Measurements from ENCODE around the gene SORCS3.

Gene SORCS3

DNA sequence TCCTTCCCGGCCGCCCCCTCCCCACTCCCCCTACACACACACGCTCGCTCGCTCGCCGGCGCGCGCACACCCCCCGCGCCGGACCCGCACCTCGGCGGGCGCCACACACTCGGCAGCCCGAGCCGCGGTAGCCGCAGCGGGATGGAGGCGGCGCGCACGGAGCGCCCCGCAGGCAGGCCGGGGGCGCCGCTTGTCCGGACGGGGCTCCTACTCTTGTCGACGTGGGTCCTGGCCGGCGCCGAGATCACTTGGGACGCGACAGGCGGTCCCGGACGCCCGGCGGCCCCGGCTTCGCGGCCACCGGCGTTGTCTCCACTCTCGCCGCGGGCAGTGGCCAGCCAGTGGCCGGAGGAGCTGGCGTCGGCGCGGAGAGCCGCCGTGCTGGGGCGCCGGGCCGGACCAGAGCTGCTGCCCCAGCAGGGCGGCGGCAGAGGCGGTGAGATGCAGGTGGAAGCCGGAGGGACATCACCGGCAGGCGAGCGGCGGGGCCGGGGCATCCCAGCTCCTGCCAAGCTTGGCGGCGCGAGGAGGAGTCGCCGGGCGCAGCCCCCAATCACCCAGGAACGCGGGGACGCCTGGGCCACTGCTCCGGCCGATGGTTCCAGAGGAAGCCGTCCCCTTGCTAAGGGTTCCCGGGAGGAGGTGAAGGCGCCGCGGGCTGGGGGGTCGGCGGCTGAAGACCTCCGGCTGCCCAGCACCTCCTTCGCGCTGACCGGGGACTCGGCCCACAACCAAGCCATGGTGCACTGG, at the start of gene SORCS3:
Gene SORCS3 (plus strand): TSS at position 104 of the 750 bp plus-strand sequence.
- no peak for DNase-seq
- H3K27ac Mint-ChIP-seq: peak within 1 kb of the TSS; percentile 74
- H3K9me3 Mint-ChIP-seq: peaks cover 0 to 3% of the 10 kb centered on the region in 2 donors
- H3K4me1 Mint-ChIP-seq: peaks cover 3 to 11% of the 10 kb centered on the region in 2 donors
- peaks cover 0 to 1% of the 10 kb centered on the region in 2 donors for H3K36me3 Mint-ChIP-seq
- H3K4me3 Mint-ChIP-seq: no peak within 1 kb of the TSS
- ATAC-seq (replicated peaks): no peak
- H3K27me3 Mint-ChIP-seq: peaks cover 65 to 74% of the 10 kb centered on the region in 2 donors

DNA sequence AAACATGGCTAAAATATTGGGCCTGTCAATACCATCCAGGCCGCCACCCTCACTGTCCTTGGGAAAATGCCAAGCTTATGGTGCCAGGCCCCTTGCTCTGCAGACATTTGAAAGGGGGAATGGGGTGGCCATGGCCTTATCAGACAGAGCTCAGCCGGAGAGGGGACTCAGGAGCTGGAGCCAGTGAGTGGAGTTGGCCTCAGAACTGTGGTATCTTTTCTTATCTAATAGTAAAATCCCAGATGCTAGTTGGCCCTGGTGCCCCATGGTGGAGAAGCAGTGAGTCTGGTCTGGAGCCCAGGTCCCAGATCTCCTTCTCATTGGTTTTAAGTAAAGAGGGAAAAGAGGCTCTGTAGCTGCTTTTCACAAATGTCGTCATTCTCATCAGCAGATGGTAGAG, 49.6 kb upstream of the SORCS3 start:
- H3K4me3 Mint-ChIP-seq: no peak overlapping the region
- no peaks in the 10 kb centered on the region for H3K36me3 Mint-ChIP-seq
- H3K9me3 Mint-ChIP-seq: no peaks in the 10 kb centered on the region
- ATAC-seq (replicated peaks) (no peak), DNase-seq (no peak)
- no peak overlapping the region for H3K27ac Mint-ChIP-seq
- H3K4me1 Mint-ChIP-seq: no peaks in the 10 kb centered on the region
- H3K27me3 Mint-ChIP-seq: peaks cover 14 to 25% of the 10 kb centered on the region in 2 donors

DNA sequence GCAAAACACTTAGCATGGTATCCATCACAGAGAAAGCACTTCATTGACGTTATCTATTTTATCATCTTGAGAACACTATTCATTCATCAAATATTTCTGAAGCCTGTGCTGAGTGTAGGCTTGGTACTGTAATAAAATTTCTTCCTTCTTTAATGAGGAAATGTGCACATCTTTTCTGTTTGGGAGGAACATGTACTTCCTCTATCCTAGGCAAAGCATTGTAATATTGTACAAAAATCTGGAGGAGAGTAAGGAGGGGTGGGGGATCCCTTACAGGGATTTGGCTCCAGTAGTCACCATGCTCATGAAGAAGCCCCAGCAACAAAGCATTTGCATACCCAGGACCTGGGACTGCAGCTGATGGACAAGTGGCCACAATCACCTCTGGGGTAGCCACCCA, 39.9 kb upstream of the SORCS3 start:
- Mint-ChIP-seq H3K36me3 (no peaks in the 10 kb centered on the region), H3K9me3 (no peaks in the 10 kb centered on the region), H3K4me1 (no peaks in the 10 kb centered on the region), H3K27ac (no peak overlapping the region), H3K4me3 (no peak overlapping the region), H3K27me3 (peaks cover 8 to 12% of the 10 kb centered on the region in 2 donors)
- ATAC-seq (replicated peaks): no peak
- no peak for DNase-seq

DNA sequence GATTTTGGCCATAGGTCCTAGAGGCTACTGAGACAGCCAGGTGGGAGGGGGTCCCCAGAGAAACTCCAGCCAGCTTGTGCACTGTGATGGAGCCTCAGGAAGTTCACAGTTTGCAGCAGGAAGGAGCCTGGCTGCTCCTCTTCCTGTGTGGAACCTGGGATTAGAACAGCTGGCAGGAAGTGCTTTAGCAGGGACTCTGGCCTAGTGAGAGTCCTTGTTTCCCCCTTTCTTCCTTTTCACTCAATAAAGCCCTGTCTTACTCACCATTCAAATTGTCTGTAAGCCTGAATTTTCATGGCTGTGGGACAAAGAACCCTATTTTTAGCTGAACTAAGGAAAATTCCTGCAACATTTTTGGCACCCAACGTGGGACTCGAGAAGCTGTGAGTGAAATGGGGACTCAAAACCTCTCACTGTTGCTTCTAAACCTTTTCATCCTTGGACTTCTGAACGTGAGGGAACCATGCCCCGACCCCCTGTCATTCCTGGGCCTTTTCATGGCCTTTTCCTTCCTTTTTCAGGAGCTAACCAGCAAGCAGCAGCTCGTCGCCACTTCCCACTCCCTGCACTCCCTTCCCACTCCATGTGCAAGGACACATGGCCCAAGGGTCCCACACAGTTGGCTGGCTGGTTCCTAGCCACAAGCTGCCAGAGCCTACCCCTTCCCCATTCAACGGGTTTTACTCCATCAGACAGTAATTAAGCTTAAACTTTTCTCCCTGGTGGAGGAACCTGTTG, 32.8 kb upstream of the SORCS3 start:
- no peak overlapping the region for H3K4me3 Mint-ChIP-seq
- no peak for DNase-seq
- H3K36me3 Mint-ChIP-seq: peaks cover 0 to 1% of the 10 kb centered on the region in 2 donors
- ATAC-seq (replicated peaks): no peak
- H3K27ac Mint-ChIP-seq: no peak overlapping the region
- peaks cover 7 to 15% of the 10 kb centered on the region in 2 donors for H3K27me3 Mint-ChIP-seq
- H3K9me3 Mint-ChIP-seq: peaks cover 9 to 10% of the 10 kb centered on the region in 2 donors
- no peaks in the 10 kb centered on the region for H3K4me1 Mint-ChIP-seq

DNA sequence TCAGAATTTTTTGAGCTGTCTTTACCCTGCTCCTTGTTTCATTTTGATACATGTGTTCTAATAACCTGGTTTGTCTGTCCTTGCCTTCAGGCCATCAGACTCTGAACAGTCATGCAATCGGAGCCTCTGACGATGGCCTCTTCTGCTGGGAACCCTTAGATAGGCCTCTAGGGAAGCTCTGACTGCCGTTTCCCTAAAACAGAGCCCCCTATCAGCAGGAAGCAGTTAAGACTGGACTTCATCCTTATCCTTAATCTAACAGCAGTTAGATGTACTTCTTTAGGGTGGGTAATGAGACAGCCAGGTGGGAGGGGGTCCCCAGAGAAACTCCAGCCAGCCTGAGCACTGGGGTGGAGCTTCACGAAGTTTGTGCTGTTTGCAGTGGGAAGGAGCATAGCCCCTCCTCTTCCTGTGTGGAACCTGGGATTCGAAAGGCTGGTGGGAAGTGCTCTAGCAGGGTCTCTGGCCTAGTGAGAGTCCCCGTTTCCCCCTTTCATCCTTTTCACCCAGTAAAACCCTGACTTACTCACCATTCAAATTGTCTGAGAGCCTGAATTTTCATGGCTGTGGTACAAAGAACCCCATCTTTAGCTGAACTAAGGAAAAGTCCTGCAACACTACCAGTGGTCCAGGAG, 28.4 kb upstream of the SORCS3 start:
- ATAC-seq (replicated peaks): no peak
- peaks cover 9% of the 10 kb centered on the region in 2 donors for H3K9me3 Mint-ChIP-seq
- H3K27me3 Mint-ChIP-seq: peaks cover 7 to 19% of the 10 kb centered on the region in 2 donors
- H3K27ac Mint-ChIP-seq: no peak overlapping the region
- peaks cover 0 to 1% of the 10 kb centered on the region in 2 donors for H3K36me3 Mint-ChIP-seq
- no peaks in the 10 kb centered on the region for H3K4me1 Mint-ChIP-seq
- no peak overlapping the region for H3K4me3 Mint-ChIP-seq
- no peak for DNase-seq

DNA sequence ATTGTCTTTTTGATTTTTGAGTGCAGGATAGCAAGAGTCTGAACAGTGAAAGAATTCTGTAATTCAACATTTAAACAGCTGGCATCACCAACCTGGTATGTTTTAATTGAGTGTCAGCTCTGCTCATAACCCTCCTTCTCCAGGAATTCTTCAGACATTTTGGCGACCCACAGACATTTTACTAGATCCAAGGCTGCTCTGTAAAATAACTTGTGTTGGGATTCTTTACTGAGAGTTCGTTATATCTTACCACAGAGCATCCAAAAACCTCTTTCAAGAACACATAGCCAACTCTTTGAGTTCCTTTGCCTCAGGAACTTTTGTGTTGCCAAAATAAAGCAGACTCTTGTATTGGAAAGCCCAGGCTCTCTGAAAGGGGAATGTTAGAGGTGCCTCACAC, 27.7 kb upstream of the SORCS3 start:
- Mint-ChIP-seq H3K27me3 (peaks cover 12 to 24% of the 10 kb centered on the region in 2 donors), H3K9me3 (peaks cover 7 to 8% of the 10 kb centered on the region in 2 donors), H3K4me3 (no peak overlapping the region), H3K36me3 (peaks cover 0 to 1% of the 10 kb centered on the region in 2 donors), H3K4me1 (no peaks in the 10 kb centered on the region), H3K27ac (no peak overlapping the region)
- no peak for ATAC-seq (replicated peaks)
- DNase-seq: no peak

DNA sequence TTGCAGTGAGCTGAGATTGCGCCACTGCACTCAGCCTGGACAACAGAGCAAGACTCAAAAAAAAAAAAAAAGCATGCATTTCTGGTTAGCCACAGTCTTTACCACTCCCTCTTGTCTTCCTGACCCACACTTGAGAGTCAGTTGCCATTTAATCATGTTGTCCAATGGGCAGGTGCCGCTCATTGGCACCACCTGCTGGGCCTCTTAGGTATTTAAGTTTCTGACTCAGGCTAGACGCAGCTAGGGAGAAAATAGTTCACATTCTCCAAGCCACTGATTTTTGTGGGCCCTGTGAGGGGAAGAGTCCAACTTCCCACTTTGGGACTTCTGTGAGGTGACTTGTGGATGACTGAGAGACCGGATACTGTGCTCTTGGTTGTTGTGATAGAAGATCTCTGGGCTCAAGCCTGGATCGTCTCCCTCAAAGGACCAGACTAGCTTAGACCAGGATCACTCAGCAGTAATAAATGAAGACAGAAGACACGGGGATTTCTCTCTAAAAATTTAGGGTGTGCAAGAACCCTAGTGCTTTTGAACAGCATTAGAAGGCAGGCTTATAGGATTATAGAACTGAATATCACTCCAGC, 26.8 kb upstream of the SORCS3 start:
- no peak for DNase-seq

DNA sequence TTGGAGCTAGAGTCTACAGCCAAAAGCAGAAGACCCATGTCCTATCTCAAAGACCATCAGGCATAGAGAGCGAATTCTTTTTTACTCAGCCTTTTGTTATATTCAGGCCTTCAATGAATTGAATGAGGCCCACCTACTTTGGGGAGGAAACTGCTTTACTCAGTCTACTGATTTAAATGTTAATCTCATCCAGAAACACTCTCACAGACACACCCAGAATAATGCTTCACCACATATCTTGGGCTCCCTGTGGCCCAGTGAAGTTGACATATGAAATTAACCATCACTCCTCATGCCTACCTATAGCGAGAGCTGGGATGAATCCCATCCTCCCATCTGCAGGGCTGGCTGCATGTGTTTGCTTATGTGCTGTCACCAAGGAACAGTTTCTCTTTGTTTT, 26.0 kb upstream of the SORCS3 start:
- Mint-ChIP-seq H3K27ac (no peak overlapping the region), H3K27me3 (peaks cover 17 to 33% of the 10 kb centered on the region in 2 donors), H3K9me3 (no peaks in the 10 kb centered on the region), H3K4me1 (no peaks in the 10 kb centered on the region), H3K36me3 (no peaks in the 10 kb centered on the region), H3K4me3 (no peak overlapping the region)
- ATAC-seq (replicated peaks): no peak
- DNase-seq: no peak

More for the DNA sequence above, 26.8 kb upstream of the SORCS3 start:
- peaks cover 0 to 1% of the 10 kb centered on the region in 2 donors for H3K9me3 Mint-ChIP-seq
- no peak overlapping the region for H3K4me3 Mint-ChIP-seq
- H3K4me1 Mint-ChIP-seq: no peaks in the 10 kb centered on the region
- no peaks in the 10 kb centered on the region for H3K36me3 Mint-ChIP-seq
- peaks cover 17 to 29% of the 10 kb centered on the region in 2 donors for H3K27me3 Mint-ChIP-seq
- peak in 1 of 2 donors; percentile 36 for ATAC-seq (replicated peaks)
- H3K27ac Mint-ChIP-seq: no peak overlapping the region

DNA sequence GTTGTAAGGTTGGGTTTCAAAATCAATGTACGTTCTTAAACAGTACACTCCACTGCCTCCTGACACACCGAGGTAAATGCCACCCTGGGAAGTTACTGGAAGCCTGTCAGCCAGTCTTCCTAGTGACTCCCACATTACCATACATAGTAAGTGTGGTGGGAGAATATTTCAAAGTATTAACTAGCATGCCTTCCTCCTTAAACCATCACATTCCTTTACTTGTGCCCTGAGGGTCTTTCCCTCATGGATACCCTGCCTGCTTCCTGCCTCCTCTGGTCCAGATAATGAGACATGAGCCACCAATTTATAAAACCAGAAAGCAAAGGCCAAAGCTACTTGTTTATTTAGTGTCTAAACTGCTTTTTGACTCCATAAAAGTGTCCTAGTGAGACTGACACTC, 23.3 kb upstream of the SORCS3 start:
- Mint-ChIP-seq H3K4me3 (no peak overlapping the region), H3K27ac (no peak overlapping the region), H3K27me3 (peaks cover 22 to 44% of the 10 kb centered on the region in 2 donors), H3K9me3 (no peaks in the 10 kb centered on the region), H3K4me1 (no peaks in the 10 kb centered on the region), H3K36me3 (no peaks in the 10 kb centered on the region)
- no peak for ATAC-seq (replicated peaks)
- no peak for DNase-seq

DNA sequence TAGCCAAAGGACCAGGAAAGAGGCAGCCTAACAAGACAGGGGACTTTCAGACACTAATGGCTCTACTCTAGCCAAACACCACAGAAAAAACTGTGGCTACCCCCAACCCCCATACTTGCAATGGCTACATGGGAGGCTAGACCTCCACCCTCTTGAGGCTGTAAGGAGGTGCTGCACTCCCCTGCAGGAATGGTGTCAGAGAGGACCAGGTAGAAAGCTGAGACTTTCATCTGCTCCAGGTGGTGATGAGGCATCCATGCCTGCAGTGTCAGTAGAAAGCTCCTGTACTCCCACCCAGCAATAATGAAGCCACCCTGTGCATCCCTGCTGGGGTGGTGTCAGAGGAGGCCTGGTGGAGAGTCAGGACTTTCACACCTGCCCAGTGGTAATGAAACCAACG, 18.9 kb upstream of the SORCS3 start:
- peaks cover 24 to 47% of the 10 kb centered on the region in 2 donors for H3K27me3 Mint-ChIP-seq

DNA sequence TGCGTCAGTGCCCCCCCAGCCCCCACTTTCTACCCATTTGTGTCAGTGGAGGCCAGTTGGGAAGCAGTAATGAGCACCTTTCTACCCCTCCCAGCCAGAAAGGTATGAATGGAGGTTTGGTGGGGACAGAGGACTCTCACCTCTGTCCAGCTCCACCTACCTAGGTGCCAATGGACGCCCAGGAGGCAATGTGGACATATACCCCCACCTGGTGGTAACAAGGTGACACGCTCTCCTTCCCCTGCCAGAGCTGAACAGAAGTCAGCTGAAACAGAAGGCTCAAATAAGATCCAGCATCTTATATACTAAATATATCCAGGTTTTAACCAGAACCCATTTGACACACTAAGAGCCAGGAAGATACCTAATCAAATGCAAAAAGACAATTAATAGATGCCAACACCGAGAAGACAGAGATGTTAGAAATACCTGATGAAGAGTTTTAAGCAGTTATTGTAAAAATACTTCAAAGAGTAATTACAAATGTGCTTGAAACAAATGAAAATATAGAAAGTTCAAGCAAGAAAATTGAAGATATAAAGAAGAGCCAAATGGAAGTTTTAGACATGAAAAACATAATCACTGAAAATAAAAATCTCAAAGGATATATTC, 18.4 kb upstream of the SORCS3 start:
- H3K9me3 Mint-ChIP-seq: peaks cover 3 to 7% of the 10 kb centered on the region in 2 donors
- ATAC-seq (replicated peaks) (peak in 1 of 2 donors; percentile 53), DNase-seq (no peak)
- H3K36me3 Mint-ChIP-seq: peaks cover 0 to 1% of the 10 kb centered on the region in 2 donors
- H3K4me1 Mint-ChIP-seq: no peaks in the 10 kb centered on the region
- H3K27me3 Mint-ChIP-seq: peaks cover 24 to 43% of the 10 kb centered on the region in 2 donors
- H3K27ac Mint-ChIP-seq: no peak overlapping the region
- no peak overlapping the region for H3K4me3 Mint-ChIP-seq

More for the DNA sequence above, 18.9 kb upstream of the SORCS3 start:
- H3K4me3 Mint-ChIP-seq: no peak overlapping the region
- H3K36me3 Mint-ChIP-seq: peaks cover 0 to 1% of the 10 kb centered on the region in 2 donors
- DNase-seq (no peak), ATAC-seq (replicated peaks) (no peak)
- no peaks in the 10 kb centered on the region for H3K4me1 Mint-ChIP-seq
- peaks cover 3 to 7% of the 10 kb centered on the region in 2 donors for H3K9me3 Mint-ChIP-seq
- no peak overlapping the region for H3K27ac Mint-ChIP-seq

DNA sequence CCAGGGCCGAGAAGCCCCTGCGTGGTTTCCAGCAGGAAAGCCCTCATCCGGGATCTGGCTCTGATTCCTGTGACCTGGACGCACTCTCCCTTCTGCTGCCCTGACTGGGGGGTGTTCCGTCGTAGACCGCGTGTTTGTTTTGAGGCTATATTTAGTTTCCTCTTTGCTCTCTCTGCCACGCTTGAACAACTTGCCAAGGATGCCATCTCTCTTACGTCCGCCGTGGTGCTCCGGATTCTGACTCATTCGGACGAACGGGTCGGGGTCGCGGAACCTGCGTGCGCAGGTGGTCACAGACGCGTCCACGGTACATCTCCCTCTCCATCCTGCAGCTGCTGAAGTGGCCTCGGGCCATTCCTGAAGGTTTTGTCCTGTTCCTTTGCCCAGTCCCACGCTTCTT, 10.4 kb upstream of the SORCS3 start:
- ATAC-seq (replicated peaks) (no peak), DNase-seq (no peak)
- Mint-ChIP-seq H3K36me3 (no peaks in the 10 kb centered on the region), H3K9me3 (peaks cover 3 to 5% of the 10 kb centered on the region in 2 donors), H3K27ac (no peak overlapping the region), H3K4me1 (no peaks in the 10 kb centered on the region), H3K27me3 (peaks cover 12 to 17% of the 10 kb centered on the region in 2 donors), H3K4me3 (no peak overlapping the region)

DNA sequence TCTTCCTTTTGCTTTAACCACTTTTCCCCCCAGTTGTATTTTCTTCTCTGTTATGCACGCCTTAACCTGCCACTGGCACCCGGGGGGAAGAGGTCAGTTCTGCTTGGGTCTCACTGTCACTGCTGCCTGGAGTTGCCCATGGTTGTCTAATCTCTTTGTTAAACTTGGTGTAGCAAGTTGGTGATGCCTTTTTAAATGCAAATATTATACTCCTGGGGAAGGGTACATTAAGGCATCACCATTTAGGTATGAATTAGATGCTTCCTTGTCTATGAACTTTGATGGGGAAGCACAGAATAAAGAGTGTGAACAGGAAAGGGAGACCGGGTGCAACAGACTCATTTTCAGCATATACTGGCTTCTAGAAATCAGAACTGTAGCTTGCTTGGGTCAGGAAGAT, 9.1 kb upstream of the SORCS3 start:
- DNase-seq: no peak

More for the DNA sequence above, 9.1 kb upstream of the SORCS3 start:
- no peaks in the 10 kb centered on the region for H3K4me1 Mint-ChIP-seq
- peaks cover 14 to 20% of the 10 kb centered on the region in 2 donors for H3K27me3 Mint-ChIP-seq
- no peak for ATAC-seq (replicated peaks)
- no peak overlapping the region for H3K27ac Mint-ChIP-seq
- H3K4me3 Mint-ChIP-seq: no peak overlapping the region
- H3K9me3 Mint-ChIP-seq: peaks cover 0 to 1% of the 10 kb centered on the region in 2 donors
- H3K36me3 Mint-ChIP-seq: no peaks in the 10 kb centered on the region

Measured in stimulated activated naive B cell treated with anti-CD40 and anti-IgM and Interleukin-4, amounts not matched to agents 10 μg/mL and 1 μg/mL and 100 μg/mL, for 72 hours (primary cell).